Measurements from ENCODE around the gene NEMF.
"Not testable (repeated sequence)": the region's sequence is repeated elsewhere in the genome, so short reads cannot be mapped to it uniquely, and the experiment has no call there.

The NEMF gene

DNA sequence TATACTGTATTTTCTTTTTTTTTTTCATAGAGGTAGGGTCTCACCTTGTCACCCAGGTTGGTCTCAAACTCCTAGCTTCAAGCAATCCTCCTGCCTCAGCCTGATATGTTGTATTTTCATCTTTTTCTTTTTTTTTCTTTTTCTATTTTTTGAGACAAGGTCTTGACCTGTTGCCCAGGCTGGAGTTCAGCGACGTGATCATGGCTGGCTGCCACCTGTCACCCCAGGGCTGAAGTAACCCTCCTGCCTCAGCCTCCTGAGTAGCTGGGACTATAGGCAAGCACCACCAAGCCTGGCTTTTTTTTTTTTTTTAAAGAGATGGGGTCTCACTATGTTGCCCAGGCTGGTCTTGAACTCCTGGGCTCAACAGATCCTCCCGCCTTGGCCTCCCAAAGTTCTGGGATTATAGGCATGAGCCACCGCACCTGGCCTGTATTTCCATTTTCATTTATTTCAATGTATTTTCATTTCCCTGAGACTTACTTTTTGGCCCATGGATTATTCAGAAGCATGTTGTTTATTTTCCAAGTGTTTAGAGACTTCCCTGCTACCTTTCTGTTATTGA lies 24.1 kb upstream of the NEMF start:
- no peak for DNase-seq (ENCODE audit: low read depth)

DNA sequence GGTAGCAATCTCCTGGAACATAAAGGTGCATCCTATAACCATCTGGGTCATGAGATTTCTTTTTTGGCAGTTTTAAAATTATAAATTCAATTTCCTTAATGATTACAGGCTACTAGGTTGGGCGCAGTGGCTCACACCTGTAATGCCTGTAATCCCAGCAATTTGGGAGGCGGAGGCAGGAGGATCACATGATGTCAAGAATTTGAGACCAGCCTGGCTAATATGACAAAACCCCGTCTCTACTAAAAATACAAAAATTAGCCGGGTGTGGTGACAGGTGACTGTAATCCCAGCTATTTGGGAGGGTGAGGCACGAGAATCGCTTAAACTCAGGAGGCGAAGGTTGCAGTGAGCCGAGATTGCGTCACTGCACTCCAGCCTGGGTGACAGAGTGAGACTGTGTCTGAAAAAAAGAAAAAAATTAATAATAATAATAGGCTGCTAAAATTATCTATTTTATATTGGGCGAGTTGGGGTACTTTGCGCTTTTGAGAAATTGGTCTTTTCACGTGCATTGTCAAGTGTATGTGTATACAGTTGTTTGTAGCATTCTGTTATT lies 23.1 kb upstream of the NEMF start:
- no peak for DNase-seq (ENCODE audit: low read depth)

- DNase-seq (ENCODE audit: low read depth): not testable (repeated sequence)
These were observed 21.0 kb upstream of the NEMF start for GRCh38 chr14:49873548-49873947.

GRCh38 chr14:49870908-49871307 lies 18.3 kb upstream of the NEMF start:
- DNase-seq (ENCODE audit: low read depth): no peak

DNA sequence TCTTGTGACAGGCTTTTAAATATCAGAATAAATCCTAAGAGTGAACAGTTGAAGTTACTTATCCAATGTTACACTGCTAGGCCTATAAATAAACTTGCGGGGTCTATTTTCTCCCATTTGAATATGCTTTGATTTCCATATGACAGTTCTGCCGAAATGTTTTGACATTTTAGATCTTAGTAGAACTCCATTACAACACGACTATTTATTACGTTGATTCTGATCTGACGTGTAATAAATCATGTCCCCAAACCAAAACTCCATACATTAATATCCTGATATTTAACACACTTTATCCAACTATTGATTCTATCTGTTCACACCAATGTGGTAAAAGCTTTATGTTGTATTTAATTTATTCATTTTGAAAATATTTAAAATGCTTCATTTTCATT lies 16.1 kb upstream of the NEMF start:
- DNase-seq (ENCODE audit: low read depth): no peak

DNA sequence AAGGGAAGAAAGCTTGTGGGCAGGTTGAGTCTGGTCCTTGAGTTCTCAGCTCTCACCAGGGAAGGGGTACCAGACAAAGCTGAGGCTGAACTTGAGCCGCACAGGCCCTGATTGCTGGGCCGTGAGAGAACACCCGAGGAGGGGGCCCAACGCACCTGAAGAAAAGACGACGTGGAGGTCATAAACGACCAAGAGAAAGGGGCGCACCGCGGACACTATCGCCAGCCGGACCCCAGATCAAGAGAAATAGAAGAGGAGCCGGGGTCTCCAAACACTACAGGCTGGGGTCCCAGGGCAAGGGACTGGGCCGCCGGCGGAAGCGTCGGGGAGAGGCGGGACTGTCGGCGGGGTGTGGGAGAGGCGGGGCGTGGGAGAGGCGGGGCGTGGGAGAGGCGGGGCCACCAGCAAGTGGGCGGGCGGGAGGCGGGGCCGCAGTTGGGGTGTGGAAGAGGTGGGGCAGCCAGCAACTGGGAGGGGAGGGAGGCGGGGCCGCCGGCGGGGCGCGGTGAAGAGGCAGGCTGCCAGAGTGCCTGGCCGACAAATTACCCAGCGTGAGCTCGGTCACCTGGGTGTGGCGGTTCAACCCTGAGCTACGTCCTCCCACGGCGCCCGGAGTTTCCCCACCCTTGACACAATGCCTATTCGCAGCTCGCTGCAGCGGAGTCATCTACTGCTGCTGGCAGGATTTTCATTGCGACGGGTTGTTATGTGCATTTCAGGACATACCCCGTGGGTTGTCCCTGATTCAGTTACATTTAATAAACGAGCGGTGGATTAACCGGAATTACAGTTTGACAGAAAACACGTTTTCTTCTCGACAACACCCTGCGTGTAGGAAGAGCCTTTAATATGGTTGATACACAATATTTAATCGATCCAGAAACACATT lies 15.5 kb upstream of the NEMF start:
- DNase-seq (ENCODE audit: low read depth): peak; percentile 65

- no peak for DNase-seq (ENCODE audit: low read depth)
These were observed 12.9 kb upstream of the NEMF start for GRCh38 chr14:49865431-49865859.

GRCh38 chr14:49863487-49864281 lies 11.1 kb upstream of the NEMF start:
- no peak for DNase-seq (ENCODE audit: low read depth)

DNA sequence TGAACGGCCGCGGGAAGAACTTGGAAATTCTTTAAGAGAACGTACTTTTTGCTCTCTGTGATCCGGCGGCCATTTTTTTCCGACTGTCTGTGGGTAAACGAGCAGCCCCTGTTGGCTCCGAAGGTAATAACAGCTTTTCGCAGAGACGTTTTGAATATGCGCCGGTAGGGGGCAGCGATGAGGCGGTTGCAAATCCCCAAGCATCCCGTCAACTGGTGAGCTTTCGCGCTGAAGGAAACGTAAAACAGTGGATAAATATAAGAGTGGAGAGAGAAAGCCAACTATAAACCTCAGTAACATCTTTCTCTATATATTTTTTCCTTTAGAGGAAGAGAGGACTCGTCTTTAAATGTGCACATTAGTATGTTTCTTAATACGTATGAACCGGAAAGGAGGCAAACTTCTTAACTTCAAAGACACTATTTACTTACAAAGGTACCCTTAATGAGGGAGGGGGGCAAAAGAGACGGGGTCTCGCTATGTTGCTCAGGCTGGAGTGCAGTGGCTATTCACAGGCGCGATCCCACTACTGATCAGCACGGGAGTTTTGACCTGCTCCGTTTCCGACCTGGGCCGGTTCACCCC lies 9.6 kb upstream of the NEMF start:
- DNase-seq (ENCODE audit: low read depth): peak; percentile 61

DNA sequence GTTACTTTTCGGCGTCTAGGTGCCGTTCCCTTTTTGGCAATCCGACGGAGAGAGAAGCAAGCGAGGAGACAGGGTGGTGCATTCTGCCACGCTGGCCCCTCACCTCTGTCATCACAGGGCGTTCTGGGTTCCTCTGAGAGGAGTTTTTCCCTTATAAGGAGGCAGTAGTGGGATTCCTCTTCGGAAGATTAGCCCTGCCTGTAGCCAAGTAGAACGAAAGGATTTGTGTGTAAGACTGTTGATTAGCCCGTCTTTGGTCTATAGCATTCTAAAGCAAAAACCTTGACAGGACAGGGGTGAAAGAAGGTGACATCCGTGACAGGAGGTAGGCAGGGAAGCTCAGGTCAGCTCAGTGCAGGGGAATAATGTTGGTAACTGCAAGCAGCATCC lies 9.1 kb upstream of the NEMF start:
- peak; percentile 40 for DNase-seq (ENCODE audit: low read depth)

DNA sequence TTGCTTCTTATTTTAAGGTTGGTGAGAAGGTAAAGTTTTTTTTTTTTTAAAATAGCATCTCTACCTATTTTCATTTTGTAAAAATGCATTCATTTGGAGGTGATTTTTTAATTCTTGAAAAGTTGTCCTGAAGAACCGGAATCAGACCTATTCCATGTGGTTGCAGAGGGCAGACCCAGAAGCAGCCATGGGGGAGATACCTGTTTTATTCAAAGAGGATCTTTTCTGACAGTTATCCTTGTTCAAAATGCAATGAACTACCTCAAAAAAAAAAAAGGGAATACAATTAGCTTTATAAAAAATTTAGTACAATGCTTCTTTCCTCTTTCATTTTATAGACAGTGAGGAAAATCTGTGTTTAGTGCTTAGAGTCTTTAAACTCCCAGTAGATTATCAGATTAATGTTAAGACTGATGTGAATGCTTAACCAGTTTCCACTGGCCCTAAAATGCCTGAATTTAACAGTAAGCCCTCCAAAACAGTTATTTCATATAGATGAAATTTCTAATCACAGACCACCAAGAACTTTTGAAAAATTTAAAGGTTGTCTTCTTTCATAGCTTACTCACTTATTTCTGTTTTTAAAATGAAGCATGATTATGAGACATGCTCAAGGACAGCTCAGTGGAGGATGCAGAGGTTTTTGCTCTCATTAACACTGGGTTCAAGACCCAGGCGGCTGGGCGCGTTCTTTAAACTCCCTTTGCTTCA lies 8.6 kb upstream of the NEMF start:
- DNase-seq (ENCODE audit: low read depth): no peak

DNA sequence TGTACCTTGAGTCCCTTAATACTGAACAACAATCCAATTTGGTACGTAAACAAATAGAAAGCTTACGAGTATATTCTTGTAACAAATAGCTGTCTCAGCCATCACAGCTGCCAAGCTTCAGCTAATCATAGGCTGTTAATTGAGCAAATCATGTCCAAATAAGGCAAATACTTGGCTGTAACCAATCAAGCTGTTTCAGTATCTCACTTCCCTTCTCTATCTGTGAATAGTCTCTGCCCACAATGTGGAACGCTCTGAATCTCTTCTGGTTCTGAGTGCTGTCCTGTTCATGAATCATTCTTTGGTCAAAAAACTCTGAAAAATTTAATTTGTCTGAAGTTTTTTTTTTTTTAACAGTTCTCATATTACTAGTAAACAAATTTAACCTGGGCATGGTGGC lies 5.8 kb upstream of the NEMF start:
- no peak for DNase-seq (ENCODE audit: low read depth)

DNA sequence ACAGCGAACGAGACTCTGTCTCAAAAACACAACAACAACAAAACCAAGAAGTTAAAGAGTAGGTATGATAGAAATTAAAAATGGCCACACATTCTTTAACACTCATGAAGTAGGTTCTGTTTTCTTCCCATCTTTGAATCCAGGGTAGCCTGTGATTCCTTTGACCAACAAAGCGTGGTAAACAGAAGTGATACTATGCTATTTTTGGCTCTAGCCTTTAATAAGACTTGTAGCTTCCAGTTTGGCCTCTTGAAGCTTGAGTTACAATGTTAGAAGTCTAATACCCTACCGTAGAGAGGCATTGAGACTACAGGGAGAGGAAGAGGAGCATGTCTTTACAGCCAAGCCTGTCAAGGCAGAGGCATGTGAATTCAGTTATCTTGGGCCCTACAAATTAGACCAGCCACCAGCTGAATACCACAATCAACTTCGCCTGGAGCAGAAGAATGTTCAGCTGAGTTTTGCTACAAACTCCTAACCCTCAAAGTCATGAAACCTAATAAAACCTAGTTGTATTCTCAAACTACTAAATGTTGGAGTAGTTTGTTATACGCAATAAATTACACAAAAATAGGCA lies 4.9 kb upstream of the NEMF start:
- DNase-seq (ENCODE audit: low read depth): no peak

DNA sequence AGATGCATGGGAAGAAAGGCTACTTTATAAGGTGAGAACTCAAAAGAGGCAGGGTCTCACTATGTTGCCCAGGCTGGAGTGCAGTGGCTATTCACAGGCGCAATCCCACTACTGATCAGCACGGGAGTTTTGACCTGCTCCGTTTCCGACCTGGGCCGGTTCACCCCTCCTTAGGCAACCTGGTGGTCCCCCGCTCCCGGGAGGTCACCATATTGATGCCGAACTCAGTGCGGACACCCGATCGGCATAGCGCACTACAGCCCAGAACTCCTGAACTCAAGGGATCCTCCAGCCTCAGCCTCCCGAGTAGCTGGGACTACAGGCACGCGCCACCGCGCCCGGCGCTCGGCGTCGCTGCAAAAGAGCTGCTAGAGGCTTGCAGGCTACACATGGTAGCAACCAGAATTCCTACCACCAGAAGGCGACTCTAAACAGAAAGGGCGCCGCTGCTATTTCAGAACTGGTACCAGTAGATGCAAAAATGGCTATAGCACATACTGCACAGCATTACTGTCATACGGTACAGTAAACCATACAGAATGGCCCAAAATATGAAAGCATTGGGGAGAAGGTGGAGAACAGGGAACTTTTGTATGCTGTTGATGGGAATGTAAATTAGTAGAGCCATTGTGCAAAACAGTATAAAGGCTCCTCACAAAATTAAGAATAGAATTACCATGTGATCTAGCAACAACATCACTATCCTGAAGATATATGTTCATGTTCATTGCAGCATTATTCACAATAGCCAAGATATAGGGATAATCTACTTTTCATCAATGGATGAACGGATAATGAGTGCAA lies 1.2 kb upstream of the NEMF start:
- peak; percentile 47 for DNase-seq (ENCODE audit: low read depth)

DNA sequence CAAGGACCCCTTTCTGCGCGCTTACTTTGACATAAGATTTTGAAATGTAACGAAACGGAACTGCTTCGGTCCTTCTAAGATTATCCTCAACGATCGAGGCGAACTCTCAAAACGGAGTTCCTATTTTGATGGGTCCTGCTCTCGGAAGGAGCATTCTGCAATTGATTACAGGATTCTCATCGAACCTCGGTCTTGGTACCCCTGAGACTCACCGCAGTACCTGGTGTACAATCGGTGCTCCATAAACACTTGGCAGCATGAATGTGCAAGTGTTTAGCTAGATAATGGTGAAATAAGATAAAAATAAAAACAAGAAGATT lies 530 bp upstream of the NEMF start:
- DNase-seq (ENCODE audit: low read depth): no peak

GRCh38 chr14:49851813-49852212 lies 775 bp downstream of the NEMF start:
- no peak for DNase-seq (ENCODE audit: low read depth)

DNA sequence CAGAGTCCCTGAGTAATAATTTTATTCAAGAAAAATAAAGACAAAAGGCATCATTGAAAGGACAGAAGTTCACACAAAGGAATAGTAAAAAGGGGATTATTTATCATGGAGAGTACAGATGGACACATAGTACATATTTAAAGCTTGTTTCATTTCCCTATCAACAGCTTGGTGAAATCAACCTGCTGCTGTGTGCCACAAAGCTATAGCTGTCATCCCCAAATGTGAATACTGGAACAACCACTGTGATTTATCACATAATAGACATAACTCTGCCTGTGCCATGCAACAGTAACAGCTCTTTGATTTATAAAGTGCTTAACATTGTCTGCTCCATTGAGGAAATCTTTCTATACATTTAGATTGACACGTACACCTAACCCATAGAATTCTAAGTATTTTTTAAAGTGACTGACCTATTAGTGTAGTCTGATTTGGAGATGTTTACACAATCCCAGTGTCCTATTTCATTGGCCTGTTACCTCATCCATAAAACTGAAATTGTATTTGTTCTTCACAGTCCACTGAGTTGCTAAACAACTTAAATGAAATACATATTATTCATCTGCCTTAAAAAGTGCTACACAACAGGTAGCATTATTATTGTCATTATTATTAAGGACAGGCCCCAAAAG lies 3.3 kb downstream of the NEMF start:
- no peak for DNase-seq (ENCODE audit: low read depth)

DNA sequence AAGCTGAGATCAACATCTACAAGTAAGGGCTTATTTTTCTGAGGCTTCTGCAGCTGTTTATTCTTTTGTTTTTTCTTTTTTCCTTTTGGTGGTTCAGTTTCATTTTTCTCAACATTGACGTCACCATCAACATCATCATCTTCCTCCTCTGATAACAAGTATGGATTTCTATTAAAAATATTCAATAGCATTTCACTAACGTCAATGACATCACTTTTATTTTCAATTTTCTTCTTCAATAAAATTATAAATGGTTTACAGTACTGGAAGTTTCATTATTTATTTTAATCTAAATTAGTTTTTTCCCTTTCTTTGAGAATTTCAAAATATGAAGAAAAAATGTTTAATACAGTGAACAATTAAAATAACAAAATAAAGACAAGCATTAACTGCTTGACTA lies 23.9 kb downstream of the NEMF start:
- no peak for DNase-seq (ENCODE audit: low read depth)

DNA sequence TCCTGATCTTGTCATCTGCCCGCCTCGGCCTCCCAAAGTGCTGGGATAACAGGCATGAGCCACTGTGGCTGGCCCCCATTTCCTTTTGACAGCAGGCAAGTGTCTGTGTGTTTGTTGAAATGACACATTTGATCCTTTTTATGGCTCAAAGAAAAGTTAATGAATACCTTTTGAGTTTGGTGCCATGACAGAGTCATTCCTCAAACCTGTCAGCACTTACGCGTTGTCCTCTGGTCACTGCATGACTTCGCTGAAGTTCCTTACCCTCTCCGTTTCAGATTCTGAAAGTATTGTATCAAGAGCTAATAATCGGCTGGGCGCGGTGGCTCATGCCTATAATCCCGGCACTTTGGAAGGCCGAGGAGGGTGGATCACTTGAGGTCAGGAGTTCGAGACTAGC lies 32.4 kb downstream of the NEMF start:
- DNase-seq (ENCODE audit: low read depth): no peak

DNA sequence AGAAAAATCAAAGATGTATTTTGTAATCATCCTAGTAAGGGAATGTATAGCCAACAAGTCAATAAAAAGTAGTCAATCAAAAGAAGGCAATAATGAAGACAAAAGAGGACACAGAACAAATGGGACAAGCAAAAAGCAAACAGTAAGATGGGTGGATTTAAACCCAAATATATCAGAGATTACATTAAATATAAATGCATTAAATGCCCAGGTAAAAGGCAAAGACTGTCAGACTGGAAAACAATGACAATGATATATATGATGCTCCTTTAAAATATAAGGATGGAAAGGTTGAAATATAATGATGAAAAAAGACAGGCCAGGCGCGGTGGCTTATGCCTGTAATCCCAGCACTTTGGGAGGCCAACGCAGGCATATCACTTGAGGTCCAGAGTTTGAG lies 35.7 kb downstream of the NEMF start:
- DNase-seq (ENCODE audit: low read depth): no peak
